ENCODE measurements around the gene MFSD1. TPM values are rescaled to one million over a fixed set of nuclear protein-coding genes. Genes with fewer than 3 reads are reported as not detected.

MFSD1 gene
- polyA plus RNA-seq, 2 of the 4 experiments (the other 2 are of a cell fraction) = 41.5 to 53.2 TPM

DNA sequence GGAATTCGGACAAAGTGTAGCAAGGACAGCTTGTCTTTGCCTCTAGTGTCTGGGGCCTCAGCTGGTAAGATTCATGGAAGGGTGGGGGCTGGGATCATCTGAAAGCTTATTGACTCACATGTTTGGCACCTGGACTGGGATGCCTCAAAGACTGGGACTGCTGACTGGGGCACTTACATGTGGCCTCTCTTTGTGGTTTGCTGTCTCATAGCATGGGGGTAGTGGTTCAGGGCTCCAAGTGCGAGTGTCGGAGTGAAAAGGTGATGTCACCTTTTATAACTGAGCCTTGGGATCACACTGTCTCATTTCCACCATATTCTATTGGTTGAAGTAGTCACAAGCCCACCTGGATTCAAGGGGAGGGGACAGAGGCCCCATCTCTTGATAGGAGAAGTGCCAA is 6.8 kb downstream of the MFSD1 start:
- Histone ChIP-seq H3K4me2 (no peak overlapping the region), H3K27ac (no peak overlapping the region), H3K4me3 (no peak overlapping the region), H3K9me3 (no peaks in the 10 kb centered on the region), H3K4me1 (peaks cover 11% of the 10 kb centered on the region)
- no peak for TF ChIP-seq PHF8 (IDR thresholded peaks at IDR 0.05; ENCODE audit: borderline replicate concordance, low read depth)
- TF ChIP-seq JUN (IDR thresholded peaks at IDR 0.05) = no peak
- WGBS (ENCODE audit: missing lambda C conversion rate) = 89% methylated on average over 3 of the region's 3 CpGs
- POLR2A ChIA-PET = no interaction called here
- FAIRE-seq (no peak), DNase-seq (ENCODE audit: low read depth in 1 of 2, low spot score in 1 of 2) (no peak), ATAC-seq (0 out of 6 replicates have a peak, but pooled peaks of 1 of the 2 experiments have one; percentile 19)
- CTCF ChIA-PET = interaction anchor here (1.4 kb wide), 1 partner anchor 451 kb away, joined by 5 read pairs; no protein-coding TSS in a partner anchor

DNA sequence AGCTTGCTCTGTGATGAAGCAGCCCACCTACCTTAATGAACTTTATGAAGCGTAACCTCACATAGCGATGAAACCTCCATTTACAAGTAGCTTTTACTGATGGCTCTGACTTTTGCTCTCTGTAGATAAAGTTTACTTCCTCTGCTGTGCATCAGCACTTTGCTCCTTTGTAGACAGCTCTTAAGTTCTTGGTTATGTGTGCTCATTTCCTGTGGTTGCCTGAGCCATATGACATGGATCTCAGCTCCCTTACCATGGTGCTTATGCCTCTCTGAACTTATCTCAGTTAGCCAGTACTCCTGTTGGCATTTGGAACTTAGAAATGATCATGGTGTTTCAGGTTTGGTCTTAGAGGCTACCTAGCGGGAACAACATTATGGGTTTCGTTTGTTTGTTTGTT is 7.8 kb downstream of the MFSD1 start:
- TF ChIP-seq RNF2 (IDR thresholded peaks at IDR 0.05; ENCODE audit: borderline replicate concordance, low read depth) (no peak), SMC3 (IDR thresholded peaks at IDR 0.05) (no peak), JUNB (IDR thresholded peaks at IDR 0.05) (no peak), MAZ (IDR thresholded peaks at IDR 0.05; ENCODE audit: borderline replicate concordance, low read depth, low read length) (no peak), GATA3 (IDR thresholded peaks at IDR 0.05; ENCODE audit: borderline replicate concordance) (no peak), MYC (IDR thresholded peaks at IDR 0.05; ENCODE audit: borderline replicate concordance, low read length) (no peak), KDM1A (IDR thresholded peaks at IDR 0.05; ENCODE audit: low read depth) (no peak), CEBPB (IDR thresholded peaks at IDR 0.05) (no peak), NR3C1 (IDR thresholded peaks at IDR 0.05) (no peak)
- TF ChIP-seq, protein P1, sequence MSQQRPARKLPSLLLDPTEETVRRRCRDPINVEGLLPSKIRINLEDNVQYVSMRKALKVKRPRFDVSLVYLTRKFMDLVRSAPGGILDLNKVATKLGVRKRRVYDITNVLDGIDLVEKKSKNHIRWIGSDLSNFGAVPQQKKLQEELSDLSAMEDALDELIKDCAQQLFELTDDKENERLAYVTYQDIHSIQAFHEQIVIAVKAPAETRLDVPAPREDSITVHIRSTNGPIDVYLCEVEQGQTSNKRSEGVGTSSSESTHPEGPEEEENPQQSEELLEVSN (IDR thresholded peaks at IDR 0.05; ENCODE audit: borderline replicate concordance, low read depth) = no peak
- TF ChIP-seq, protein P2, sequence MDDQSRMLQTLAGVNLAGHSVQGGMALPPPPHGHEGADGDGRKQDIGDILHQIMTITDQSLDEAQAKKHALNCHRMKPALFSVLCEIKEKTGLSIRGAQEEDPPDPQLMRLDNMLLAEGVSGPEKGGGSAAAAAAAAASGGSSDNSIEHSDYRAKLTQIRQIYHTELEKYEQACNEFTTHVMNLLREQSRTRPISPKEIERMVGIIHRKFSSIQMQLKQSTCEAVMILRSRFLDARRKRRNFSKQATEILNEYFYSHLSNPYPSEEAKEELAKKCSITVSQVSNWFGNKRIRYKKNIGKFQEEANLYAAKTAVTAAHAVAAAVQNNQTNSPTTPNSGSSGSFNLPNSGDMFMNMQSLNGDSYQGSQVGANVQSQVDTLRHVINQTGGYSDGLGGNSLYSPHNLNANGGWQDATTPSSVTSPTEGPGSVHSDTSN (IDR thresholded peaks at IDR 0.05) = no peak
- TF ChIP-seq, protein P3, sequence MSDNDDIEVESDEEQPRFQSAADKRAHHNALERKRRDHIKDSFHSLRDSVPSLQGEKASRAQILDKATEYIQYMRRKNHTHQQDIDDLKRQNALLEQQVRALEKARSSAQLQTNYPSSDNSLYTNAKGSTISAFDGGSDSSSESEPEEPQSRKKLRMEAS (IDR thresholded peaks at IDR 0.05) = no peak
- H3K9me3 ChIP-seq = no peaks in the 10 kb centered on the region
- POLR2A ChIA-PET = interaction anchor here (0.6 kb wide), 1 partner anchor 92 kb away, joined by 5 read pairs; no protein-coding TSS in a partner anchor
- no peak overlapping the region for H3K27ac ChIP-seq
- DNase-seq (ENCODE audit: low read depth in 1 of 2, low spot score in 1 of 2) = no peak
- no peak overlapping the region for H3K4me2 ChIP-seq
- no peak overlapping the region for H3K4me3 ChIP-seq
- 94% methylated on average over 4 of the region's 4 CpGs for WGBS (ENCODE audit: missing lambda C conversion rate)
- H3K4me1 ChIP-seq = peaks cover 1% of the 10 kb centered on the region; the same call in 2 of the 3 replicates
- CTCF ChIA-PET = interaction anchor here (1.3 kb wide), 1 partner anchor 450 kb away, joined by 4 read pairs; no protein-coding TSS in a partner anchor
- ATAC-seq = no peak
- FAIRE-seq = no peak

DNA sequence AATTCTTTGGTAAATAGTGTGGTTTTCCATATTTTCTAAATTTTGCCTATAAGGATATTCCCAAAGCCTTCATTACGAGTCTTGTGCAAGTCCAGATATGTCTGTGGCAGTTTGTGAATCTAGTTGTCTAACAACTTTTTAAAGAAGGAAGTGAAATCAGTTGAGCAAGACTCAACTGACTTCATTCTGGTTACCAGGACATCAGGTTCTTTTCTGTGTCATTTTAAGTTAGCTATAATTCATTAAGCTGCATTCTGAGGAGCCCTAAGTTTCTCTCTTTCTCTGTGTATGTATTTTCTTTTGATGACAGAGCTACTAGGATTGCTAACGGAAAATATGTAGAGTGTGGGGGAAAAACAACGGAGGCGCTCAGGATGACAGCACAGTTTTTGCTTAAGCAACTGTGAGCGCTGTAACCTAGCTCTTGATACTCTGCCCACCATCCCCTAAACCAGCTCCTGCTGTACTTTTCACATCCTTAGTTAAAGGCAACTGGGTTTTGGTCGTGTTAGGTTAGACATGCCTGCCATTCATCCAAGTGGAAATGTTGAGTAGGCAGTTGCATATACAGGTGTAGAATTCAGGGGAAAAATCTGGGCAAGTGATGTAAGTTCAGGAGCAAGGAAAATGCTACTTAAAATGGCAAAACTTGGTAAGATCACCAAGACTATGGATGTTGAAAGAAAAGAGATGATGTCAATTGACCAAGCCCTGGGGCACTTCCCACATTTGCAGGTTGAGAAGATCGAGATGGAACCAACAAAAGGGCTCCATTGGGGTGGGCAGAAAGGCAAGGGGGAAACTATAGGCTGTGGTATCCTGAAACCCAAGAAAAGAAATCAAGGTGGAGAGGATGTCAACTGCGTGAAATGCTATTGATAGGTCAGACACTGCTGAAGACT is 9.2 kb downstream of the MFSD1 start:
- 78% methylated on average over 8 of the region's 8 CpGs for WGBS (ENCODE audit: missing lambda C conversion rate)
- DNase-seq (ENCODE audit: low read depth in 1 of 2, low spot score in 1 of 2) (no peak), ATAC-seq (no peak), FAIRE-seq (no peak)
- H3K4me1 ChIP-seq = no peaks in the 10 kb centered on the region
- TF ChIP-seq, protein P4, sequence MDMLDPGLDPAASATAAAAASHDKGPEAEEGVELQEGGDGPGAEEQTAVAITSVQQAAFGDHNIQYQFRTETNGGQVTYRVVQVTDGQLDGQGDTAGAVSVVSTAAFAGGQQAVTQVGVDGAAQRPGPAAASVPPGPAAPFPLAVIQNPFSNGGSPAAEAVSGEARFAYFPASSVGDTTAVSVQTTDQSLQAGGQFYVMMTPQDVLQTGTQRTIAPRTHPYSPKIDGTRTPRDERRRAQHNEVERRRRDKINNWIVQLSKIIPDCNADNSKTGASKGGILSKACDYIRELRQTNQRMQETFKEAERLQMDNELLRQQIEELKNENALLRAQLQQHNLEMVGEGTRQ (IDR thresholded peaks at IDR 0.05) = no peak
- TF ChIP-seq HOXB13 (CRISPR knock-in tag; IDR thresholded peaks at IDR 0.05; ENCODE audit: low read depth) (no peak), FOSL2 (IDR thresholded peaks at IDR 0.05) (no peak), FOSL2 (CRISPR knock-in tag; IDR thresholded peaks at IDR 0.05) (no peak), FOSB (CRISPR knock-in tag; IDR thresholded peaks at IDR 0.05) (no peak), RNF2 (IDR thresholded peaks at IDR 0.05; ENCODE audit: borderline replicate concordance, low read depth) (no peak), JUNB (IDR thresholded peaks at IDR 0.05) (no peak), GATA3 (IDR thresholded peaks at IDR 0.05; ENCODE audit: borderline replicate concordance) (no peak)
- TF ChIP-seq, protein P5, sequence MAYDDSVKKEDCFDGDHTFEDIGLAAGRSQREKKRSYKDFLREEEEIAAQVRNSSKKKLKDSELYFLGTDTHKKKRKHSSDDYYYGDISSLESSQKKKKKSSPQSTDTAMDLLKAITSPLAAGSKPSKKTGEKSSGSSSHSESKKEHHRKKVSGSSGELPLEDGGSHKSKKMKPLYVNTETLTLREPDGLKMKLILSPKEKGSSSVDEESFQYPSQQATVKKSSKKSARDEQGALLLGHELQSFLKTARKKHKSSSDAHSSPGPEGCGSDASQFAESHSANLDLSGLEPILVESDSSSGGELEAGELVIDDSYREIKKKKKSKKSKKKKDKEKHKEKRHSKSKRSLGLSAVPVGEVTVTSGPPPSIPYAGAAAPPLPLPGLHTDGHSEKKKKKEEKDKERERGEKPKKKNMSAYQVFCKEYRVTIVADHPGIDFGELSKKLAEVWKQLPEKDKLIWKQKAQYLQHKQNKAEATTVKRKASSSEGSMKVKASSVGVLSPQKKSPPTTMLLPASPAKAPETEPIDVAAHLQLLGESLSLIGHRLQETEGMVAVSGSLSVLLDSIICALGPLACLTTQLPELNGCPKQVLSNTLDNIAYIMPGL (CRISPR knock-in tag; IDR thresholded peaks at IDR 0.05; ENCODE audit: borderline replicate concordance) = no peak
- TF ChIP-seq, protein P6, sequence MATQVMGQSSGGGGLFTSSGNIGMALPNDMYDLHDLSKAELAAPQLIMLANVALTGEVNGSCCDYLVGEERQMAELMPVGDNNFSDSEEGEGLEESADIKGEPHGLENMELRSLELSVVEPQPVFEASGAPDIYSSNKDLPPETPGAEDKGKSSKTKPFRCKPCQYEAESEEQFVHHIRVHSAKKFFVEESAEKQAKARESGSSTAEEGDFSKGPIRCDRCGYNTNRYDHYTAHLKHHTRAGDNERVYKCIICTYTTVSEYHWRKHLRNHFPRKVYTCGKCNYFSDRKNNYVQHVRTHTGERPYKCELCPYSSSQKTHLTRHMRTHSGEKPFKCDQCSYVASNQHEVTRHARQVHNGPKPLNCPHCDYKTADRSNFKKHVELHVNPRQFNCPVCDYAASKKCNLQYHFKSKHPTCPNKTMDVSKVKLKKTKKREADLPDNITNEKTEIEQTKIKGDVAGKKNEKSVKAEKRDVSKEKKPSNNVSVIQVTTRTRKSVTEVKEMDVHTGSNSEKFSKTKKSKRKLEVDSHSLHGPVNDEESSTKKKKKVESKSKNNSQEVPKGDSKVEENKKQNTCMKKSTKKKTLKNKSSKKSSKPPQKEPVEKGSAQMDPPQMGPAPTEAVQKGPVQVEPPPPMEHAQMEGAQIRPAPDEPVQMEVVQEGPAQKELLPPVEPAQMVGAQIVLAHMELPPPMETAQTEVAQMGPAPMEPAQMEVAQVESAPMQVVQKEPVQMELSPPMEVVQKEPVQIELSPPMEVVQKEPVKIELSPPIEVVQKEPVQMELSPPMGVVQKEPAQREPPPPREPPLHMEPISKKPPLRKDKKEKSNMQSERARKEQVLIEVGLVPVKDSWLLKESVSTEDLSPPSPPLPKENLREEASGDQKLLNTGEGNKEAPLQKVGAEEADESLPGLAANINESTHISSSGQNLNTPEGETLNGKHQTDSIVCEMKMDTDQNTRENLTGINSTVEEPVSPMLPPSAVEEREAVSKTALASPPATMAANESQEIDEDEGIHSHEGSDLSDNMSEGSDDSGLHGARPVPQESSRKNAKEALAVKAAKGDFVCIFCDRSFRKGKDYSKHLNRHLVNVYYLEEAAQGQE (IDR thresholded peaks at IDR 0.05) = no peak
- no peak overlapping the region for H3K27ac ChIP-seq
- POLR2A ChIA-PET = interaction anchor here (1.0 kb wide), 1 partner anchor 9 kb away, joined by 3 read pairs; the partner anchor contains the start of gene MFSD1
- H3K4me2 ChIP-seq = no peak overlapping the region
- H3K9me3 ChIP-seq = no peaks in the 10 kb centered on the region
- CTCF ChIA-PET = interaction anchor here (0.7 to 1.3 kb wide), 4 partner anchors 8 to 449 kb away, joined by 3 to 4 read pairs (median 4); partner anchors contain the start of gene GFM1
- H3K4me3 ChIP-seq = no peak overlapping the region

All from A549 (cell line).